Measurements from ENCODE around the gene ANGPTL2.

Gene ANGPTL2

GRCh38 chr9:127126971-127127370, 4.5 kb upstream of the ANGPTL2 start:
- in situ Hi-C loops (cut with HindIII; ENCODE audit: low sequenced_read_pairs): no loop called here
- DNase-seq (ENCODE audit: low read depth, low spot score): no peak
- no peak overlapping the region for H3K4me3 ChIP-seq (ENCODE audit: low read depth, low read length)
- no peak for TF ChIP-seq CTCF (IDR thresholded peaks at IDR 0.05; ENCODE audit: low read depth, low read length)

- in situ Hi-C loops (cut with HindIII; ENCODE audit: low sequenced_read_pairs): no loop called here
- no peak overlapping the region for H3K4me3 ChIP-seq (ENCODE audit: low read depth, low read length)
- DNase-seq (ENCODE audit: low read depth, low spot score): no peak
- TF ChIP-seq CTCF (IDR thresholded peaks at IDR 0.05; ENCODE audit: low read depth, low read length): no peak
Observed at GRCh38 chr9:127124792-127125191, 2.4 kb upstream of the ANGPTL2 start.

DNA sequence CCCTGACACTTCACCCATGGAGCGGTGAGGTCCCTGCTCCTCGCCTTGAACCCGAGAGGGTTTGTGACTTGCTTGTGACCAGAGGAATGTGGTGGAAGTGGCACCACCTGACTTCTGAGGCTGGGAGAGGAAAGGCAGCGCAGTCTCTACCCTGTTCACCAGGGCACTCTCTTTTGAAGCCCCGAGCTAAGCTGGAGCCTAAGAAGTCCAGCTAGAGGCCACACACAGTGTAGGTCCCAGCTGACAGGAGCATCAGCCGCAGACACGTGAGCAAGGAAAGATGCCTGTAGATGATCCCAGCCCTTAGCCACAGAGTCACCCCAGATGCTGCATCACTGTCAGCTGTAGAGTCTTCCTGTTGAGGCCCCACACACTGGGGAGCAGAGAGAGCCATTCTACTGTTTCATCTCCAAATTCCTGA, 1.7 kb upstream of the ANGPTL2 start:
- DNase-seq (ENCODE audit: low read depth, low spot score): no peak
- TF ChIP-seq CTCF (IDR thresholded peaks at IDR 0.05; ENCODE audit: low read depth, low read length): no peak
- in situ Hi-C loops (cut with HindIII; ENCODE audit: low sequenced_read_pairs): no loop called here

GRCh38 chr9:127123064-127123890, 842 bp upstream of the ANGPTL2 start:
- in situ Hi-C loops (cut with HindIII; ENCODE audit: low sequenced_read_pairs): no loop called here
- DNase-seq (ENCODE audit: low read depth, low spot score): no peak
- peak overlapping the region; percentile 3 for H3K4me3 ChIP-seq (ENCODE audit: low read depth, low read length)
- no peak for TF ChIP-seq CTCF (IDR thresholded peaks at IDR 0.05; ENCODE audit: low read depth, low read length)

More for the DNA sequence above, 1.7 kb upstream of the ANGPTL2 start:
- no peak overlapping the region for H3K4me3 ChIP-seq (ENCODE audit: low read depth, low read length)

DNA sequence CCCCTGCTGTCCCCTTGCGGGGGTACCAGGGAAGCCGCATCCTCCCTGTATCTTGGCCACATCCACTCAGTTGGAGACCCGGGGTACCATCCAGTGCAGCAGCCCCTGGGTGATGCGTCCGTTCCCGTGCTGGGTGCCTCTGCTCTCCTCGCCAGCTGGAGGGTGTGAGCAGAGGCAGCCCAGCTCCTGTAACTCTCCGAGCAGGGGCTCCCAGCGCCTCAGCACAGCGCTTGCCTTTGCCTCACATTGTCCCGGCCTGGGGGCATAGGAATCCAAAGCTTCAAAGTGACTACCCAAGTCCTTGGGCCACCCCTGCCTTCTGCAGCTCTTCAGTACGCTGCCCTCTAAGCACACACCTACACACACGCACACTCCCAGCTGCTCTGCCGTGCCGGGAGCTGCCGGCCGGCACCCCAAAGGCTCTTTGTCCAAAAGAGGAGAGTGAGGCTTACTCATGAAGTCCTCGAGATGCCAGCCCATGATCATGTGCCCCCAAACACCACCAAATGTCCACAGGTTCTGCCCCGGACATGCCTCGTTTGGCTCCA, 733 bp downstream of the ANGPTL2 start:
- H3K4me3 ChIP-seq (ENCODE audit: low read depth, low read length): peak overlapping the region; percentile 53
- no peak for TF ChIP-seq CTCF (IDR thresholded peaks at IDR 0.05; ENCODE audit: low read depth, low read length)
- in situ Hi-C loops (cut with HindIII; ENCODE audit: low sequenced_read_pairs): no loop called here
- peak; percentile 17 for DNase-seq (ENCODE audit: low read depth, low spot score)

DNA sequence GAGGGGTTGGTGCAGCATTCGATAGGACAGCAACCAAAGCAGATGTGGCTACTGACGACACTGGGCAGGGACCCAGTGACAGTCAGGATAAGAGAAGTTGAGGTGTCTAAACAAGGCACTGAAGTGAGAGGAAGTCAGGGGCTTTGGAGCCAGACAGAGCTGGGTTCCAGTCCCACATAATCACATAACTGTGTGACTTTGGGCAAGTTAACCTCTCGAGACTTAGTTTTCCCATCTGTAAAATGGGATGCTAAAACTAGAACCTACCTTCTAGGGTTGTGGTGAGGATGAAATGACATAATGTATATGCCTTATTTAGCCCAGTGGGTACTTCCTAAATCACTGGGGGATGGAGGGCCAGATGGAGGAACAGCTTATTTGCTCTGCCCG, 3.1 kb downstream of the ANGPTL2 start:
- H3K4me3 ChIP-seq (ENCODE audit: low read depth, low read length): no peak overlapping the region
- no peak for DNase-seq (ENCODE audit: low read depth, low spot score)
- in situ Hi-C loops (cut with HindIII; ENCODE audit: low sequenced_read_pairs): no loop called here
- TF ChIP-seq CTCF (IDR thresholded peaks at IDR 0.05; ENCODE audit: low read depth, low read length): no peak
